Measurements from ENCODE around the gene ZNF785. TPM values are rescaled to one million over a fixed set of nuclear protein-coding genes. Genes with fewer than 3 reads are reported as not detected.

ZNF785 gene
- total and polyA plus RNA-seq, 2 of the 13 experiments (the other 11 are each of a cell fraction or from before 2014, with no cell fraction given): 0.01 TPM; not detected in 1

GRCh38 chr16:30535777-30536190, 49.7 kb downstream of the ZNF785 start (continued):
- TF ChIP-seq ZNF607 (CRISPR knock-in tag; IDR thresholded peaks at IDR 0.05; ENCODE audit: borderline replicate concordance): 0 out of 2 replicates have a peak, but pooled peaks have one; percentile 54
- TF ChIP-seq SIX1 (CRISPR knock-in tag; IDR thresholded peaks at IDR 0.05; ENCODE audit: borderline replicate concordance): no peak
- TF ChIP-seq RXRB (CRISPR knock-in tag; IDR thresholded peaks at IDR 0.05; ENCODE audit: borderline replicate concordance): peak; percentile 31; the same call in 1 of the 2 replicates
- TF ChIP-seq HNRNPH1 (optimal IDR thresholded peaks at IDR 0.05; ENCODE audit: low read depth, low read length): no peak
- no peak for TF ChIP-seq RORA (CRISPR knock-in tag; IDR thresholded peaks at IDR 0.05)
- TF ChIP-seq NCOA2 (CRISPR knock-in tag; IDR thresholded peaks at IDR 0.05): no peak
- TF ChIP-seq ATF7-NPFF (CRISPR knock-in tag; IDR thresholded peaks at IDR 0.05; ENCODE audit: low read depth): peak; percentile 80; the same call in 1 of the 2 replicates
- TF ChIP-seq RELA (CRISPR knock-in tag; IDR thresholded peaks at IDR 0.05): no peak
- TF ChIP-seq ZBTB25 (CRISPR knock-in tag; IDR thresholded peaks at IDR 0.05): no peak; the same call in 1 of the 2 replicates
- TF ChIP-seq ZNF615 (CRISPR knock-in tag; IDR thresholded peaks at IDR 0.05; ENCODE audit: borderline replicate concordance): peak; percentile 60; the same call in 1 of the 2 replicates
- TF ChIP-seq TOE1 (CRISPR knock-in tag; IDR thresholded peaks at IDR 0.05): no peak
- no peak for TF ChIP-seq TOPORS (CRISPR knock-in tag; IDR thresholded peaks at IDR 0.05)
- no peak for TF ChIP-seq TERF1 (CRISPR knock-in tag; IDR thresholded peaks at IDR 0.05)
- no peak for TF ChIP-seq CEBPZ (IDR thresholded peaks at IDR 0.05; ENCODE audit: low read length)
- peak; percentile 82; the same call in 1 of the 2 replicates for TF ChIP-seq ZNF280B (CRISPR knock-in tag; IDR thresholded peaks at IDR 0.05; ENCODE audit: borderline replicate concordance)
- TF ChIP-seq IRF9 (CRISPR knock-in tag; IDR thresholded peaks at IDR 0.05; ENCODE audit: borderline replicate concordance): peak; percentile 81; the same call in 1 of the 2 replicates
- no peak for TF ChIP-seq ZNF878 (CRISPR knock-in tag; IDR thresholded peaks at IDR 0.05)
- TF ChIP-seq ERF (CRISPR knock-in tag; IDR thresholded peaks at IDR 0.05): peak; percentile 67; the same call in 1 of the 2 replicates
- no peak for TF ChIP-seq THAP7 (CRISPR knock-in tag; IDR thresholded peaks at IDR 0.05)
